ENCODE results near the gene CABLES1.
"Not testable (repeated sequence)": the region's sequence is repeated elsewhere in the genome, so short reads cannot be mapped to it uniquely, and the experiment has no call there.

Gene CABLES1

DNA sequence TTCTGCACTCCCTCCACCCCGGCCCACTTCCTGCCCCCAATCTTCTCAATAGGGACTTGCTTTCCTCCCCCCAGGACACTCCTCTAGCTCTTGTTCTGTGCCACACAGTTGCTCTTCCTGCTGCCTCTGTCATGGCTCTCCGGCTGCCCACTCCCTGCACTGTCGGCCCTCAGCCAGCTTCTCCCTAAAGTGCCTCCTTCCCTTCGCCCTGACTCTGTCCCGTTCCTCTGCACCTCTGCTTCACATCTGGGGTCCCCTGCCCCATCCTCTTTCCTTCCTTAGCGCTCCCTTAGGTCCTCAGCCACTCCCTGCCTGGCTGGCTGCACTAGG is 132.1 kb downstream of the CABLES1 start:
- TF ChIP-seq, protein P1, sequence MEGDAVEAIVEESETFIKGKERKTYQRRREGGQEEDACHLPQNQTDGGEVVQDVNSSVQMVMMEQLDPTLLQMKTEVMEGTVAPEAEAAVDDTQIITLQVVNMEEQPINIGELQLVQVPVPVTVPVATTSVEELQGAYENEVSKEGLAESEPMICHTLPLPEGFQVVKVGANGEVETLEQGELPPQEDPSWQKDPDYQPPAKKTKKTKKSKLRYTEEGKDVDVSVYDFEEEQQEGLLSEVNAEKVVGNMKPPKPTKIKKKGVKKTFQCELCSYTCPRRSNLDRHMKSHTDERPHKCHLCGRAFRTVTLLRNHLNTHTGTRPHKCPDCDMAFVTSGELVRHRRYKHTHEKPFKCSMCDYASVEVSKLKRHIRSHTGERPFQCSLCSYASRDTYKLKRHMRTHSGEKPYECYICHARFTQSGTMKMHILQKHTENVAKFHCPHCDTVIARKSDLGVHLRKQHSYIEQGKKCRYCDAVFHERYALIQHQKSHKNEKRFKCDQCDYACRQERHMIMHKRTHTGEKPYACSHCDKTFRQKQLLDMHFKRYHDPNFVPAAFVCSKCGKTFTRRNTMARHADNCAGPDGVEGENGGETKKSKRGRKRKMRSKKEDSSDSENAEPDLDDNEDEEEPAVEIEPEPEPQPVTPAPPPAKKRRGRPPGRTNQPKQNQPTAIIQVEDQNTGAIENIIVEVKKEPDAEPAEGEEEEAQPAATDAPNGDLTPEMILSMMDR (IDR thresholded peaks at IDR 0.05; ENCODE audit: insufficient read depth, low read length, poor library complexity, severe bottlenecking): no peak
- Histone ChIP-seq H3K4me3 (replicated peaks; ENCODE audit: low read depth, low read length) (no peak overlapping the region), H3K27me3 (replicated peaks; ENCODE audit: control insufficient read depth, insufficient read depth, low read length) (no peaks in the 10 kb centered on the region), H3K36me3 (ENCODE audit: control insufficient read depth, insufficient read depth, low read length) (no peaks in the 10 kb centered on the region)
- no peak for DNase-seq (ENCODE audit: extremely low read depth, insufficient read length)

GRCh38 chr18:23268641-23269040 is 133.4 kb downstream of the CABLES1 start:
- DNase-seq (ENCODE audit: extremely low read depth, insufficient read length): no peak
- no peak overlapping the region for H3K4me3 ChIP-seq (replicated peaks; ENCODE audit: low read depth, low read length)
- H3K27me3 ChIP-seq (replicated peaks; ENCODE audit: control insufficient read depth, insufficient read depth, low read length): no peaks in the 10 kb centered on the region
- TF ChIP-seq, protein P1 (IDR thresholded peaks at IDR 0.05; ENCODE audit: insufficient read depth, low read length, poor library complexity, severe bottlenecking): no peak
- H3K36me3 ChIP-seq (ENCODE audit: control insufficient read depth, insufficient read depth, low read length): no peaks in the 10 kb centered on the region

DNA sequence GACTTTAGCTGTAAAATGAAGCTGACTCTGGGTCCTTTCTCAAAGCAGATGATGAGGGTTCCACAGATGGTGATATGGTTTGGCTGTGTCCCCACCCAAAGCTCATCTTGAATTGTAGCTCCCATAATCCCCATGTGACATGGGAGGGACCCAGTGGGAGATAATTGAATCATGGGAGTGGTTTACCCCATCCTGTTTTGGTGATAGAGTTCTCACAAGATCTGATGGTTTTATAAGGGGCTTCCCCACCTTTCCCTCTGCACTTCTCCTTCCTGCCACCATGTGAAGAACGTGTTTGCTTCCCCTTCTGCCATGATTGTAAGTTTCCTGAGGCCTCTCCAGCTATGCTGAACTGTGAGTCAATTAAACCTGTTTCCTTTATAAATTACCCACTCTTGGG is 133.8 kb downstream of the CABLES1 start:
- not testable (repeated sequence) for H3K4me3 ChIP-seq (replicated peaks; ENCODE audit: low read depth, low read length); H3K36me3 ChIP-seq (ENCODE audit: control insufficient read depth, insufficient read depth, low read length); H3K27me3 ChIP-seq (replicated peaks; ENCODE audit: control insufficient read depth, insufficient read depth, low read length); DNase-seq (ENCODE audit: extremely low read depth, insufficient read length)

- no peak for DNase-seq (ENCODE audit: extremely low read depth, insufficient read length)
- H3K27me3 ChIP-seq (replicated peaks; ENCODE audit: control insufficient read depth, insufficient read depth, low read length): no peaks in the 10 kb centered on the region
- no peak overlapping the region for H3K4me3 ChIP-seq (replicated peaks; ENCODE audit: low read depth, low read length)
- TF ChIP-seq, protein P1 (IDR thresholded peaks at IDR 0.05; ENCODE audit: insufficient read depth, low read length, poor library complexity, severe bottlenecking): no peak
- no peaks in the 10 kb centered on the region for H3K36me3 ChIP-seq (ENCODE audit: control insufficient read depth, insufficient read depth, low read length)
These were observed 134.6 kb downstream of the CABLES1 start for GRCh38 chr18:23269928-23270327.

- Histone ChIP-seq H3K4me3 (replicated peaks; ENCODE audit: low read depth, low read length) (no peak overlapping the region), H3K27me3 (replicated peaks; ENCODE audit: control insufficient read depth, insufficient read depth, low read length) (no peaks in the 10 kb centered on the region), H3K36me3 (ENCODE audit: control insufficient read depth, insufficient read depth, low read length) (no peaks in the 10 kb centered on the region)
- DNase-seq (ENCODE audit: extremely low read depth, insufficient read length): no peak
- TF ChIP-seq, protein P1 (IDR thresholded peaks at IDR 0.05; ENCODE audit: insufficient read depth, low read length, poor library complexity, severe bottlenecking): no peak
These were observed 135.8 kb downstream of the CABLES1 start for GRCh38 chr18:23270986-23271680.

DNA sequence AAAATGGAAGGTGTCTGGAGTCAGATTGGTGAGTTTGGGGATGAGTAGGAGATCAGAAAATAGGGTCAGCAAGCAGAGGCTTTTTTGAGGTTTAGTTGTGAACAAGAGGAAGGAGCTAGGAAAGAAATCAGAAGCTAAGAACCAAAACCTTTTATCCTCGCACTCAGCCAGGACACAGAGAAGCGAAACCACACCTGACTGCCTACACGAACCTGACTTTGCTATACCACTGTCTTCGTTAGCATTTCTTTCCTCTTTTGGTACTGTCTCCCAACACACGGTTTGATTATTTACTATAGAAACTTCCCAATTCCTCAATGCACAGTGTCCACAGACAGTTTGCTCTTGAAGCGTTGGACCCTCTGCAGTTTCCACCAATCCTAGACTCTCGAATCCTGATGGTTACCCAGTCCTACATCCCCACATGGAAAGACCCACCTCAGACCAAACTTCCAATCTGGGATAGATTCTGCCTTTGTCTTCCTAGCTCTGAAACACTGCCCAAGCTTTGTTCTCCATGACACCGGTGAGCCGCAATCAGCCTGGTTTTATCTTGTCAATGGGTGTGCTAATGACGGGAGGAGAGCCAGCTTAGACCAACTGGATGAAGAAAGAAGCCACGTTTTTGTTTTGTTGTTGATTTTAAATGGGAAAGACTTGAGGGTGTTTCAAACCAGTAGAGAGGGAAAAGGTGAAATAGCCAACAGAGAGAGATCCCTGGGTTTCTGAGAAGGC is 137.4 kb downstream of the CABLES1 start:
- Histone ChIP-seq H3K27me3 (replicated peaks; ENCODE audit: control insufficient read depth, insufficient read depth, low read length) (no peaks in the 10 kb centered on the region), H3K4me3 (replicated peaks; ENCODE audit: low read depth, low read length) (no peak overlapping the region), H3K36me3 (ENCODE audit: control insufficient read depth, insufficient read depth, low read length) (no peaks in the 10 kb centered on the region)
- TF ChIP-seq, protein P1 (IDR thresholded peaks at IDR 0.05; ENCODE audit: insufficient read depth, low read length, poor library complexity, severe bottlenecking): no peak
- no peak for DNase-seq (ENCODE audit: extremely low read depth, insufficient read length)
